ENCODE measurements around the gene SFXN5. TPM values are rescaled to one million over a fixed set of nuclear protein-coding genes. Genes with fewer than 3 reads are reported as not detected.
A peak's percentile ranks its signal among the peaks of the same experiment; 100 is the strongest.

Gene SFXN5
- polyA plus RNA-seq, 1 donor (not counting 4 experiments of a cell fraction or from before 2014, with no cell fraction given), result 6.3 TPM

DNA sequence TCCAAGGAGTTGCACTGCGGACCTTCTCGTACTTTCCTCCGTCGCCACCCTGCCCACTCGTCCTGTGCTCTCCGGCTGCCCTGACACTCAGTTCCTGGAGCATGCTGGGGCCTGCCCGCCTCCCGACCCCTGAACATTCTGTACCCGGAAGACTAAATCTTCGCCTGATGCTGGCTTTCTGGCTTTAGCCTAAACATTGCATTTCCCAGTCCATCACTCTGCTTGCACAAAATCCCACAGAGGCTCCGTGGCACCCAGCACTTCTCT is 550 bp upstream of the SFXN5 start:
- Histone ChIP-seq H3K4me1 (ENCODE audit: control insufficient read depth, extremely low read depth, insufficient read depth, low read length) (peaks cover 34% of the 10 kb centered on the region), H3K9me3 (ENCODE audit: control insufficient read depth, low read depth, low read length) (no peaks in the 10 kb centered on the region), H3K4me2 (ENCODE audit: control insufficient read depth, extremely low read depth, insufficient read depth, low read depth, low read length) (peak overlapping the region; percentile 89), H3K9me1 (ENCODE audit: control insufficient read depth, extremely low read depth, insufficient read depth, low read length) (no peaks in the 10 kb centered on the region), H3K27ac (ENCODE audit: control insufficient read depth, insufficient read depth, low read length) (peak overlapping the region; percentile 83), H4K20me1 (ENCODE audit: control insufficient read depth, extremely low read depth, insufficient read depth, low read length) (no peaks in the 10 kb centered on the region), H3K36me3 (ENCODE audit: control insufficient read depth in 2 of 2, extremely low read depth in 1 of 2, insufficient read depth in 2 of 2, low read length in 2 of 2) (peaks cover 8 to 15% of the 10 kb centered on the region in 2 experiments), H3K79me2 (ENCODE audit: control insufficient read depth, insufficient read depth, low read length) (no peaks in the 10 kb centered on the region), H2AFZ (ENCODE audit: control insufficient read depth, low read length) (peak overlapping the region; percentile 60), H3K4me3 (ENCODE audit: control insufficient read depth in 2 of 3, extremely low read depth in 1 of 3, insufficient read depth in 2 of 3, low read depth in 1 of 3, low read length in 3 of 3) (peak overlapping the region; percentile 64 to 86 (median 83)), H3K9ac (ENCODE audit: control insufficient read depth, extremely low read depth, insufficient read depth, low read length) (peak overlapping the region; percentile 89), H3K27me3 (ENCODE audit: control insufficient read depth, extremely low read depth, insufficient read depth, low read length) (no peaks in the 10 kb centered on the region)
- no peak for FAIRE-seq
- no peak for TF ChIP-seq EZH2 (IDR thresholded peaks at IDR 0.05; ENCODE audit: low read length)
- TF ChIP-seq, protein P1, sequence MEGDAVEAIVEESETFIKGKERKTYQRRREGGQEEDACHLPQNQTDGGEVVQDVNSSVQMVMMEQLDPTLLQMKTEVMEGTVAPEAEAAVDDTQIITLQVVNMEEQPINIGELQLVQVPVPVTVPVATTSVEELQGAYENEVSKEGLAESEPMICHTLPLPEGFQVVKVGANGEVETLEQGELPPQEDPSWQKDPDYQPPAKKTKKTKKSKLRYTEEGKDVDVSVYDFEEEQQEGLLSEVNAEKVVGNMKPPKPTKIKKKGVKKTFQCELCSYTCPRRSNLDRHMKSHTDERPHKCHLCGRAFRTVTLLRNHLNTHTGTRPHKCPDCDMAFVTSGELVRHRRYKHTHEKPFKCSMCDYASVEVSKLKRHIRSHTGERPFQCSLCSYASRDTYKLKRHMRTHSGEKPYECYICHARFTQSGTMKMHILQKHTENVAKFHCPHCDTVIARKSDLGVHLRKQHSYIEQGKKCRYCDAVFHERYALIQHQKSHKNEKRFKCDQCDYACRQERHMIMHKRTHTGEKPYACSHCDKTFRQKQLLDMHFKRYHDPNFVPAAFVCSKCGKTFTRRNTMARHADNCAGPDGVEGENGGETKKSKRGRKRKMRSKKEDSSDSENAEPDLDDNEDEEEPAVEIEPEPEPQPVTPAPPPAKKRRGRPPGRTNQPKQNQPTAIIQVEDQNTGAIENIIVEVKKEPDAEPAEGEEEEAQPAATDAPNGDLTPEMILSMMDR (optimal IDR thresholded peaks at IDR 0.05 in 1 of 3, IDR thresholded peaks at IDR 0.05 in 1 of 3, conservative IDR thresholded peaks at IDR 0.05 in 1 of 3; ENCODE audit: extremely low read depth in 1 of 3, insufficient read depth in 2 of 3, low read length in 3 of 3), result no peak
- no peak for DNase-seq (ENCODE audit: low read depth, low spot score)
- dilution Hi-C loops (cut with MboI; ENCODE audit: extremely low pct_ligation_motif_present, low sequenced_read_pairs), result no loop called here

DNA sequence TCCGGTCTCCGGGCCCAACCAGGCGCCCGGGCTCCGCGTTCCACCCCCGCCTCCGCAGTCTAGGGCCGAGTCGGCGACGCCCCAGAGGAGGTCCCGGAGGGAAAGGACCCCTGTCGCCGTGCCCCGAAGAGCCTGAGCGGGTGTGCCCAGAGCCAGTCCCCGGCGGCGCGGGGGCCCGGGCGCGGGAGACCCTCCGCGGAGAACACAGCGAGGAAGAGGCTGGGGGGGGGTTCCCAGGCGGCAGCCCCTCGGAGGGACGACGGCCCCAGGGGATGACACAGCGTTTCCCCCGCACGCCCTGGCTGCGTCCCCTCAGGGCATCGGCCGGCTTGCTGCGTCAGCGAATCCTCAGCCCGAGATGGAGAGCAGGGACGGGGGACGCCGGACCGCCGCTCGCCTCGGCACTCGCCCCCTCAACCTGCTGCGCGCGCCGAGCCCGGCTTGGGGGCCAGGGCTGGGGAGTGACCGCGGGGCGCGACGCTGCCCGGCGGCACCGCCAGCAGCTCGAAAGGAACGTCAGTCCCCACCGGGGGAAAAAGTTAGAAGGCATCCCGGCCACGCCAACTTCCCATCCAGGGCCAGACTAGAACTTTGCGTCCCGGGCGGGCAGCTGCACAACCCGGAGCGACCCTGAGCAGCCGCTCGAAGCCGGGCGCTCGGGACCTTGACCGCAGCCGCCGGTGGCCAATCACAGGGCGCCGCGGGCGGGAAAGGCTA is 711 bp downstream of the SFXN5 start:
- H3K4me1 ChIP-seq (ENCODE audit: control insufficient read depth, extremely low read depth, insufficient read depth, low read length), result peaks cover 34% of the 10 kb centered on the region
- dilution Hi-C loops (cut with MboI; ENCODE audit: extremely low pct_ligation_motif_present, low sequenced_read_pairs), result no loop called here
- no peaks in the 10 kb centered on the region for H3K79me2 ChIP-seq (ENCODE audit: control insufficient read depth, insufficient read depth, low read length)
- peak overlapping the region; percentile 89 for H3K4me2 ChIP-seq (ENCODE audit: control insufficient read depth, extremely low read depth, insufficient read depth, low read depth, low read length)
- H3K4me3 ChIP-seq (ENCODE audit: control insufficient read depth in 2 of 3, extremely low read depth in 1 of 3, insufficient read depth in 2 of 3, low read depth in 1 of 3, low read length in 3 of 3), result peak overlapping the region; percentile 64 to 86 (median 83)
- no peaks in the 10 kb centered on the region for H3K27me3 ChIP-seq (ENCODE audit: control insufficient read depth, extremely low read depth, insufficient read depth, low read length)
- H3K9ac ChIP-seq (ENCODE audit: control insufficient read depth, extremely low read depth, insufficient read depth, low read length), result peak overlapping the region; percentile 89
- FAIRE-seq (no peak), DNase-seq (ENCODE audit: low read depth, low spot score) (no peak)
- H3K27ac ChIP-seq (ENCODE audit: control insufficient read depth, insufficient read depth, low read length), result peak overlapping the region; percentile 83
- peaks cover 7 to 13% of the 10 kb centered on the region in 2 experiments for H3K36me3 ChIP-seq (ENCODE audit: control insufficient read depth in 2 of 2, extremely low read depth in 1 of 2, insufficient read depth in 2 of 2, low read length in 2 of 2)
- H2AFZ ChIP-seq (ENCODE audit: control insufficient read depth, low read length), result peak overlapping the region; percentile 60
- no peaks in the 10 kb centered on the region for H3K9me1 ChIP-seq (ENCODE audit: control insufficient read depth, extremely low read depth, insufficient read depth, low read length)
- no peak for TF ChIP-seq EZH2 (IDR thresholded peaks at IDR 0.05; ENCODE audit: low read length)
- TF ChIP-seq, protein P1 (optimal IDR thresholded peaks at IDR 0.05 in 1 of 3, IDR thresholded peaks at IDR 0.05 in 1 of 3, conservative IDR thresholded peaks at IDR 0.05 in 1 of 3; ENCODE audit: extremely low read depth in 1 of 3, insufficient read depth in 2 of 3, low read length in 3 of 3), result no peak
- no peaks in the 10 kb centered on the region for H3K9me3 ChIP-seq (ENCODE audit: control insufficient read depth, low read depth, low read length)
- no peaks in the 10 kb centered on the region for H4K20me1 ChIP-seq (ENCODE audit: control insufficient read depth, extremely low read depth, insufficient read depth, low read length)
